ENCODE measurements around the gene NSD1.

The NSD1 gene

DNA sequence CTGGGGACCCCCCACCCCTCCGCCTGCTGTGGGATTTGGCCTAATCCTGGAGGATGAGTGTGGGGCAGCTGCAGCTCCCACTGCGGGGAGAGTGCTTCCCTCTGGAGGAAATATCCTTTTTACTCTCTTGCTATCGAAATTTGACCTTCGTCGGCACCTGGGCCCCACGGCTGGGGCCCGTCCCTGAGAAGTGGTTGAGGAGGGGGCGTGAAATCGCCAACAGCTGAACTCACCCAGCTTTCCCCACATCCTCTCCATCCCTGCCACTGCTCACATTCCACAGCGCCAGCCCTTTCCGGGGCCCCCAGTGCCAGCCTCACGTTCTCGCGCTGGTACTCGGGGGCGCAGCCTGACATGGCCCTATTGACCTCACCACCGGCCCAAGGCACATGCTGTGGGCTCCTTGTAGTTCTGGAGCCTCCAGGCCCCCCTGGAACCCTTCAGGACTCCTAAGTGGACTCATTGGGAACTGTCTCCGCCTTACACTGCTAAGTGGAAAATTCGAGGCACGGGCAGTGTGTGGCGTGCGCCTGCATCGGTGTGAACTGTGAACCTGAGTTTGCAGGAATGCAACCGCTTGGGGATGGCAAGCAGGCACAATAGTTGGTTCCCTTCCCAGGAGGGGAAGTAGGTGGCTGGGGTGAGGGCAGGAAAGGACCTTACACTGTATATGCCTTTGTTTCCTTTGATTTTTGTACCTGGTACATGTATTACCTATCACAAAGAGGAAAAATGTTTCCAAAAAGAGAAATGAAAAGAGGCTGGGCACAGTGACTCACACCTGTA is 27.7 kb upstream of the NSD1 start:
- Histone ChIP-seq H3K27ac (ENCODE audit: low read depth, low read length) (no peak overlapping the region), H3K9me2 (replicated peaks; ENCODE audit: control insufficient read depth, low read length) (no peaks in the 10 kb centered on the region)

GRCh38 chr5:177107159-177107558 is 26.4 kb upstream of the NSD1 start:
- Histone ChIP-seq H3K4me1 (ENCODE audit: control insufficient read depth, low read length) (peaks cover 4% of the 10 kb centered on the region), H3K36me3 (ENCODE audit: control insufficient read depth, low read length) (no peaks in the 10 kb centered on the region), H3K4me2 (ENCODE audit: low read length) (no peak overlapping the region), H3K9me2 (replicated peaks; ENCODE audit: control insufficient read depth, low read length) (no peaks in the 10 kb centered on the region), H3K79me2 (ENCODE audit: control insufficient read depth, low read length) (no peaks in the 10 kb centered on the region), H3K4me3 (ENCODE audit: low read length) (no peak overlapping the region), H3K27me3 (ENCODE audit: control insufficient read depth, low read length) (peaks cover 3% of the 10 kb centered on the region; the same call in 1 of the 2 replicates), H3K9me3 (ENCODE audit: control insufficient read depth, insufficient read depth, low read length) (no peaks in the 10 kb centered on the region), H3K27ac (ENCODE audit: low read depth, low read length) (no peak overlapping the region), H3F3A (ENCODE audit: control insufficient read depth, insufficient read depth) (no peaks in the 10 kb centered on the region), H4K20me1 (ENCODE audit: control insufficient read depth, insufficient read depth, low read depth, low read length) (no peaks in the 10 kb centered on the region)
- no peak for TF ChIP-seq EZH2phosphoT487 (IDR thresholded peaks at IDR 0.05; ENCODE audit: borderline replicate concordance, low read length)
- TF ChIP-seq, protein P1, sequence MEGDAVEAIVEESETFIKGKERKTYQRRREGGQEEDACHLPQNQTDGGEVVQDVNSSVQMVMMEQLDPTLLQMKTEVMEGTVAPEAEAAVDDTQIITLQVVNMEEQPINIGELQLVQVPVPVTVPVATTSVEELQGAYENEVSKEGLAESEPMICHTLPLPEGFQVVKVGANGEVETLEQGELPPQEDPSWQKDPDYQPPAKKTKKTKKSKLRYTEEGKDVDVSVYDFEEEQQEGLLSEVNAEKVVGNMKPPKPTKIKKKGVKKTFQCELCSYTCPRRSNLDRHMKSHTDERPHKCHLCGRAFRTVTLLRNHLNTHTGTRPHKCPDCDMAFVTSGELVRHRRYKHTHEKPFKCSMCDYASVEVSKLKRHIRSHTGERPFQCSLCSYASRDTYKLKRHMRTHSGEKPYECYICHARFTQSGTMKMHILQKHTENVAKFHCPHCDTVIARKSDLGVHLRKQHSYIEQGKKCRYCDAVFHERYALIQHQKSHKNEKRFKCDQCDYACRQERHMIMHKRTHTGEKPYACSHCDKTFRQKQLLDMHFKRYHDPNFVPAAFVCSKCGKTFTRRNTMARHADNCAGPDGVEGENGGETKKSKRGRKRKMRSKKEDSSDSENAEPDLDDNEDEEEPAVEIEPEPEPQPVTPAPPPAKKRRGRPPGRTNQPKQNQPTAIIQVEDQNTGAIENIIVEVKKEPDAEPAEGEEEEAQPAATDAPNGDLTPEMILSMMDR (IDR thresholded peaks at IDR 0.05; ENCODE audit: low read depth, low read length, poor library complexity, severe bottlenecking) = no peak

More for the DNA sequence above, 27.7 kb upstream of the NSD1 start:
- no peaks in the 10 kb centered on the region for H3K36me3 ChIP-seq (ENCODE audit: control insufficient read depth, low read length)
- H3F3A ChIP-seq (ENCODE audit: control insufficient read depth, insufficient read depth) = no peaks in the 10 kb centered on the region
- H4K20me1 ChIP-seq (ENCODE audit: control insufficient read depth, insufficient read depth, low read depth, low read length) = no peaks in the 10 kb centered on the region
- TF ChIP-seq EZH2phosphoT487 (IDR thresholded peaks at IDR 0.05; ENCODE audit: borderline replicate concordance, low read length) = no peak
- TF ChIP-seq, protein P1 (IDR thresholded peaks at IDR 0.05; ENCODE audit: low read depth, low read length, poor library complexity, severe bottlenecking) = no peak
- no peaks in the 10 kb centered on the region for H3K79me2 ChIP-seq (ENCODE audit: control insufficient read depth, low read length)
- H3K9me3 ChIP-seq (ENCODE audit: control insufficient read depth, insufficient read depth, low read length) = no peaks in the 10 kb centered on the region
- no peaks in the 10 kb centered on the region for H3K4me1 ChIP-seq (ENCODE audit: control insufficient read depth, low read length)
- no peak overlapping the region for H3K4me3 ChIP-seq (ENCODE audit: low read length)
- no peak overlapping the region for H3K4me2 ChIP-seq (ENCODE audit: low read length)
- H3K27me3 ChIP-seq (ENCODE audit: control insufficient read depth, low read length) = peaks cover 3% of the 10 kb centered on the region; the same call in 1 of the 2 replicates

GRCh38 chr5:177109810-177110209 is 23.8 kb upstream of the NSD1 start:
- Histone ChIP-seq H3K36me3 (ENCODE audit: control insufficient read depth, low read length) (no peaks in the 10 kb centered on the region), H3K4me3 (ENCODE audit: low read length) (no peak overlapping the region), H3K27ac (ENCODE audit: low read depth, low read length) (no peak overlapping the region), H3K9me3 (ENCODE audit: control insufficient read depth, insufficient read depth, low read length) (no peaks in the 10 kb centered on the region), H3F3A (ENCODE audit: control insufficient read depth, insufficient read depth) (no peaks in the 10 kb centered on the region), H3K27me3 (ENCODE audit: control insufficient read depth, low read length) (no peaks in the 10 kb centered on the region), H3K4me2 (ENCODE audit: low read length) (no peak overlapping the region), H3K4me1 (ENCODE audit: control insufficient read depth, low read length) (peaks cover 17% of the 10 kb centered on the region), H4K20me1 (ENCODE audit: control insufficient read depth, insufficient read depth, low read depth, low read length) (no peaks in the 10 kb centered on the region), H3K9me2 (replicated peaks; ENCODE audit: control insufficient read depth, low read length) (no peaks in the 10 kb centered on the region), H3K79me2 (ENCODE audit: control insufficient read depth, low read length) (no peaks in the 10 kb centered on the region)
- TF ChIP-seq, protein P1 (IDR thresholded peaks at IDR 0.05; ENCODE audit: low read depth, low read length, poor library complexity, severe bottlenecking) = no peak
- TF ChIP-seq EZH2phosphoT487 (IDR thresholded peaks at IDR 0.05; ENCODE audit: borderline replicate concordance, low read length) = no peak

All from DOHH2 (cell line).